ENCODE measurements around the gene ZNF605.
A peak's percentile ranks its signal among the peaks of the same experiment; 100 is the strongest.
"Not testable (repeated sequence)": the region's sequence is repeated elsewhere in the genome, so short reads cannot be mapped to it uniquely, and the experiment has no call there.

Gene ZNF605

GRCh38 chr12:132946246-132946820 lies 9.8 kb downstream of the ZNF605 start:
- Histone ChIP-seq H3K9me3 (replicated peaks; ENCODE audit: low read length) (peaks cover 60% of the 10 kb centered on the region), H3K27me3 (ENCODE audit: control insufficient read depth, insufficient read depth, low read length) (no peaks in the 10 kb centered on the region), H3K4me3 (ENCODE audit: low read length) (no peak overlapping the region), H3K4me2 (ENCODE audit: low read length) (no peak overlapping the region), H3K4me1 (ENCODE audit: control insufficient read depth, insufficient read depth, low read length) (no peaks in the 10 kb centered on the region), H3K9ac (ENCODE audit: low read depth, low read length) (no peak overlapping the region), H3K36me3 (ENCODE audit: insufficient read depth, low read length) (peaks cover 80% of the 10 kb centered on the region)

GRCh38 chr12:132945806-132946205 lies 10.3 kb downstream of the ZNF605 start:
- no peaks in the 10 kb centered on the region for H3K27me3 ChIP-seq (ENCODE audit: control insufficient read depth, insufficient read depth, low read length)
- no peaks in the 10 kb centered on the region for H3K4me1 ChIP-seq (ENCODE audit: control insufficient read depth, insufficient read depth, low read length)
- no peak overlapping the region for H3K9ac ChIP-seq (ENCODE audit: low read depth, low read length)
- peaks cover 59% of the 10 kb centered on the region for H3K9me3 ChIP-seq (replicated peaks; ENCODE audit: low read length)
- H3K36me3 ChIP-seq (ENCODE audit: insufficient read depth, low read length): peaks cover 82% of the 10 kb centered on the region
- no peak overlapping the region for H3K4me2 ChIP-seq (ENCODE audit: low read length)
- H3K4me3 ChIP-seq (ENCODE audit: low read length): no peak overlapping the region

GRCh38 chr12:132942611-132943010 lies 13.5 kb downstream of the ZNF605 start:
- no peak overlapping the region for H3K4me2 ChIP-seq (ENCODE audit: low read length)
- no peak overlapping the region for H3K9ac ChIP-seq (ENCODE audit: low read depth, low read length)
- H3K9me3 ChIP-seq (replicated peaks; ENCODE audit: low read length): peaks cover 42% of the 10 kb centered on the region
- no peaks in the 10 kb centered on the region for H3K27me3 ChIP-seq (ENCODE audit: control insufficient read depth, insufficient read depth, low read length)
- H3K4me3 ChIP-seq (ENCODE audit: low read length): no peak overlapping the region
- peaks cover 62% of the 10 kb centered on the region for H3K36me3 ChIP-seq (ENCODE audit: insufficient read depth, low read length)
- no peaks in the 10 kb centered on the region for H3K4me1 ChIP-seq (ENCODE audit: control insufficient read depth, insufficient read depth, low read length)

- Histone ChIP-seq H3K9me3 (replicated peaks; ENCODE audit: low read length) (peaks cover 45% of the 10 kb centered on the region), H3K36me3 (ENCODE audit: insufficient read depth, low read length) (peaks cover 62% of the 10 kb centered on the region), H3K9ac (ENCODE audit: low read depth, low read length) (no peak overlapping the region), H3K27me3 (ENCODE audit: control insufficient read depth, insufficient read depth, low read length) (no peaks in the 10 kb centered on the region), H3K4me3 (ENCODE audit: low read length) (no peak overlapping the region), H3K4me1 (ENCODE audit: control insufficient read depth, insufficient read depth, low read length) (no peaks in the 10 kb centered on the region), H3K4me2 (ENCODE audit: low read length) (no peak overlapping the region)
Observed at GRCh38 chr12:132941336-132941954, 14.7 kb downstream of the ZNF605 start.

- H3K9ac ChIP-seq (ENCODE audit: low read depth, low read length): no peak overlapping the region
- H3K4me1 ChIP-seq (ENCODE audit: control insufficient read depth, insufficient read depth, low read length): no peaks in the 10 kb centered on the region
- H3K27me3 ChIP-seq (ENCODE audit: control insufficient read depth, insufficient read depth, low read length): no peaks in the 10 kb centered on the region
- H3K36me3 ChIP-seq (ENCODE audit: insufficient read depth, low read length): peaks cover 50% of the 10 kb centered on the region
- no peak overlapping the region for H3K4me2 ChIP-seq (ENCODE audit: low read length)
- peaks cover 43% of the 10 kb centered on the region for H3K9me3 ChIP-seq (replicated peaks; ENCODE audit: low read length)
- no peak overlapping the region for H3K4me3 ChIP-seq (ENCODE audit: low read length)
Observed at GRCh38 chr12:132940071-132940719, 15.9 kb downstream of the ZNF605 start.

- Histone ChIP-seq H3K36me3 (ENCODE audit: insufficient read depth, low read length) (peaks cover 37% of the 10 kb centered on the region), H3K9me3 (replicated peaks; ENCODE audit: low read length) (peaks cover 42% of the 10 kb centered on the region)
Observed at GRCh38 chr12:132938807-132939206, 17.3 kb downstream of the ZNF605 start.

GRCh38 chr12:132937476-132937875 lies 18.6 kb downstream of the ZNF605 start:
- Histone ChIP-seq H3K4me3 (ENCODE audit: low read length) (no peak overlapping the region), H3K36me3 (ENCODE audit: insufficient read depth, low read length) (peaks cover 33% of the 10 kb centered on the region), H3K4me1 (ENCODE audit: control insufficient read depth, insufficient read depth, low read length) (no peaks in the 10 kb centered on the region), H3K9ac (ENCODE audit: low read depth, low read length) (no peak overlapping the region), H3K9me3 (replicated peaks; ENCODE audit: low read length) (peaks cover 36% of the 10 kb centered on the region), H3K4me2 (ENCODE audit: low read length) (no peak overlapping the region), H3K27me3 (ENCODE audit: control insufficient read depth, insufficient read depth, low read length) (no peaks in the 10 kb centered on the region)

More at GRCh38 chr12:132938807-132939206, 17.3 kb downstream of the ZNF605 start:
- not testable (repeated sequence) for H3K4me2 ChIP-seq (ENCODE audit: low read length); H3K9ac ChIP-seq (ENCODE audit: low read depth, low read length); H3K4me3 ChIP-seq (ENCODE audit: low read length); H3K4me1 ChIP-seq (ENCODE audit: control insufficient read depth, insufficient read depth, low read length); H3K27me3 ChIP-seq (ENCODE audit: control insufficient read depth, insufficient read depth, low read length)

- peaks cover 35% of the 10 kb centered on the region for H3K9me3 ChIP-seq (replicated peaks; ENCODE audit: low read length)
Observed at GRCh38 chr12:132936921-132937320, 19.2 kb downstream of the ZNF605 start.

GRCh38 chr12:132936163-132936562 lies 19.9 kb downstream of the ZNF605 start:
- H3K4me1 ChIP-seq (ENCODE audit: control insufficient read depth, insufficient read depth, low read length): no peaks in the 10 kb centered on the region
- no peak overlapping the region for H3K9ac ChIP-seq (ENCODE audit: low read depth, low read length)
- H3K4me3 ChIP-seq (ENCODE audit: low read length): no peak overlapping the region
- H3K4me2 ChIP-seq (ENCODE audit: low read length): no peak overlapping the region
- H3K36me3 ChIP-seq (ENCODE audit: insufficient read depth, low read length): peaks cover 32% of the 10 kb centered on the region
- peaks cover 36% of the 10 kb centered on the region for H3K9me3 ChIP-seq (replicated peaks; ENCODE audit: low read length)
- H3K27me3 ChIP-seq (ENCODE audit: control insufficient read depth, insufficient read depth, low read length): no peaks in the 10 kb centered on the region

More at GRCh38 chr12:132936921-132937320, 19.2 kb downstream of the ZNF605 start:
- H3K4me2 ChIP-seq (ENCODE audit: low read length); H3K9ac ChIP-seq (ENCODE audit: low read depth, low read length); H3K27me3 ChIP-seq (ENCODE audit: control insufficient read depth, insufficient read depth, low read length); H3K4me3 ChIP-seq (ENCODE audit: low read length); H3K4me1 ChIP-seq (ENCODE audit: control insufficient read depth, insufficient read depth, low read length): not testable (repeated sequence)
- H3K36me3 ChIP-seq (ENCODE audit: insufficient read depth, low read length): peaks cover 32% of the 10 kb centered on the region

GRCh38 chr12:132926415-132926833 lies 29.7 kb downstream of the ZNF605 start:
- Histone ChIP-seq H3K36me3 (ENCODE audit: insufficient read depth, low read length) (peaks cover 37% of the 10 kb centered on the region), H3K27me3 (ENCODE audit: control insufficient read depth, insufficient read depth, low read length) (no peaks in the 10 kb centered on the region), H3K9me3 (replicated peaks; ENCODE audit: low read length) (peaks cover 83% of the 10 kb centered on the region), H3K4me1 (ENCODE audit: control insufficient read depth, insufficient read depth, low read length) (no peaks in the 10 kb centered on the region), H3K9ac (ENCODE audit: low read depth, low read length) (no peak overlapping the region), H3K4me3 (ENCODE audit: low read length) (no peak overlapping the region), H3K4me2 (ENCODE audit: low read length) (no peak overlapping the region)

GRCh38 chr12:132925597-132926414 lies 30.3 kb downstream of the ZNF605 start:
- Histone ChIP-seq H3K27me3 (ENCODE audit: control insufficient read depth, insufficient read depth, low read length) (no peaks in the 10 kb centered on the region), H3K9ac (ENCODE audit: low read depth, low read length) (no peak overlapping the region)

More at GRCh38 chr12:132925597-132926414, 30.3 kb downstream of the ZNF605 start:
- Histone ChIP-seq H3K36me3 (ENCODE audit: insufficient read depth, low read length) (peaks cover 34% of the 10 kb centered on the region), H3K4me3 (ENCODE audit: low read length) (peak overlapping the region; percentile 42), H3K9me3 (replicated peaks; ENCODE audit: low read length) (peaks cover 85% of the 10 kb centered on the region), H3K4me2 (ENCODE audit: low read length) (no peak overlapping the region), H3K4me1 (ENCODE audit: control insufficient read depth, insufficient read depth, low read length) (no peaks in the 10 kb centered on the region)

Measured in skeletal muscle satellite cell (primary cell).